ENCODE data around the gene ARIH1.
A peak's percentile ranks its signal among the peaks of the same experiment; 100 is the strongest.
"Not testable (repeated sequence)": the region's sequence is repeated elsewhere in the genome, so short reads cannot be mapped to it uniquely, and the experiment has no call there.

ARIH1 gene, protein sequence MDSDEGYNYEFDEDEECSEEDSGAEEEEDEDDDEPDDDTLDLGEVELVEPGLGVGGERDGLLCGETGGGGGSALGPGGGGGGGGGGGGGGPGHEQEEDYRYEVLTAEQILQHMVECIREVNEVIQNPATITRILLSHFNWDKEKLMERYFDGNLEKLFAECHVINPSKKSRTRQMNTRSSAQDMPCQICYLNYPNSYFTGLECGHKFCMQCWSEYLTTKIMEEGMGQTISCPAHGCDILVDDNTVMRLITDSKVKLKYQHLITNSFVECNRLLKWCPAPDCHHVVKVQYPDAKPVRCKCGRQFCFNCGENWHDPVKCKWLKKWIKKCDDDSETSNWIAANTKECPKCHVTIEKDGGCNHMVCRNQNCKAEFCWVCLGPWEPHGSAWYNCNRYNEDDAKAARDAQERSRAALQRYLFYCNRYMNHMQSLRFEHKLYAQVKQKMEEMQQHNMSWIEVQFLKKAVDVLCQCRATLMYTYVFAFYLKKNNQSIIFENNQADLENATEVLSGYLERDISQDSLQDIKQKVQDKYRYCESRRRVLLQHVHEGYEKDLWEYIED

DNA sequence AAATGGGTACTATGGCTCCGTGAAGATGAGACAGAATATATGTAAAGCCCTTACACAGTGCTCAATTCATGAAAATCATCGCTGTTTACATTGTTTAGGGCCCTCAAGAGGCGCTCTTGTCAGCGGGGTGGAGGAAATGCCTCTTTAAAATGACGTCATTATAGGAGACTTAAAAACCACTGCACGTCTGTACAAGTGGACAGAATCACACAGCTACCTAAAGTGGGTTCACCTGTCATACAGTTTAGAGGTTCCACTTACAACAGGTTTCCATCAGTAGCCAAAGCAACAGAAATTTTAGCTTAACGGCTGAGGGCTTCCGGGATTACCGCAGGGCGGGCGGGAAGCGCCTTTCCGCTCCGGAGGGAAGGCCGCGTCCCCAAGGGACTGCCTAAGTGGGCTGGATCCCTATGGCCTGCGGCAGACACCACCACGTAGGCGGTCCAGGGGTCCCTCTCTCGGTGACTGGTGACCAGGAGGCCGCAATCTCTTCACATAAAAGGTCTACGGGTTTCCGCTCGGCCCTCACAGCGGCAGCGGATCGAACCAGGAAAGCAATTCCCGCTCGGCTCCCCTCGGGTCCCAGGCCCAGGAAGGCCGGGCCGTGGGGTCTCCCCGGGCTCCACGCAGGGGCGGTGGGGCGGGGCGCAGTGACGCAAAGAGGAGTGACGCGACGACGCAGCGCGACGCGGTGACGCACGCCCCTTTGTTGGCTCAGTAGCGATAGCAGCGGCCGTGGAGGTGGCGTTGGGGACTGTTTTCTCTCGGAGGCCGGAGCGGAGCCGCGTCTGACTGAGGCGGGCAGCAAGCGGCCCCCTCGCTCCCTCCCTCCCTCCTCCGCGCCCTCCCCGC, at the start of gene ARIH1:
Gene ARIH1 (plus strand): TSS at position 717 of the 852 bp plus-strand sequence. CDS start 310 bp downstream, outside the sequence.
- peak; percentile 96 for DNase-seq

DNA sequence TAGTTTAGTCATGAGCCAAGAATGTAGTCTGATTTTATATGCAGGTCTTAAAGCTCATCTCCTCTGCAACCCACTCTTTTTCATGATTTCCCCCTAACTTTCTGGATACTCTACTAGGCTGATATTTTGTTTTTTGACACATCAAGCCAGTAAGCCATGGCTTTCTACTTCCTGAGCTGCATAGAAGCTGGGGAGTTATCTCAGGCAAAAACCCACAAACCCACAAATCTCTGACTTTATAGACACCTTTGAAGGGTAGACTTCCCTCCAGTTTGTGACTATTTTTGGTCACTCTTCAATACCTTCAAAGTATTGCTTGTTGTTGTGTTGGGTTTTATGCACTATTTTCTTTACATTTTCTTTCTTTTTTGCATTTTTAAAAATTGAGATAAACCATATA, 47.4 kb upstream of the ARIH1 start:
- no peak for DNase-seq

DNA sequence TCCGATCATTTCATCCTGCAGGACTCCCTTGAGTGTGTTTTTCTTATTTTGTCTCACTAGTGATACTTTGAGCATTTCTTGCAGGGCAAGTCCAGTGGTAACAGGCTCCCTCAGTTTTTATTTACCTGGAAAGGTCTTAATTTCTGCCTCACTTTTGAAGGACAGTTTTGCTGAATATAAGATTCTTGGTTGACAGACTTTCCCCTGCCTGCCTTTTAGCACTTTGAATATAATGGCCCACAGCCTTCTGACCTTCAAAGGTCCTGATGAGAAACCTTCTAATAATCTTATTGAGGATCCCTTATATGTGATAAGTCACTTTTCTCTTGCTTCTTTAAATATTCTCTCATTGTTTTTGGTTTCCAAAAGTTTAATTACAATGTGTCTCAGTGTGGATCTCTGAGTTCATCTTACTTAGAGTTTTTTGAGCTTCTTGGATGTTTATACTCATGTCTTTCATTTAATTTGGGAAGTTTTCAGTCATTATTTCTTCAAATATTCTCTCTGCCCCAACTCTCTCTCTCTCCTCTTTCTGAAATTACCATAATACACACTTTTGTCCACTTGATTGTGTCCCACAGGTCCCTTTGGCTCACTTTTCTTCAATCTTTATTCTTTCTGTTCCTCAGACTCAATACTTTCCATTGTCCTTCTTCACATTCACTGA, 36.3 kb upstream of the ARIH1 start:
- DNase-seq: no peak

DNA sequence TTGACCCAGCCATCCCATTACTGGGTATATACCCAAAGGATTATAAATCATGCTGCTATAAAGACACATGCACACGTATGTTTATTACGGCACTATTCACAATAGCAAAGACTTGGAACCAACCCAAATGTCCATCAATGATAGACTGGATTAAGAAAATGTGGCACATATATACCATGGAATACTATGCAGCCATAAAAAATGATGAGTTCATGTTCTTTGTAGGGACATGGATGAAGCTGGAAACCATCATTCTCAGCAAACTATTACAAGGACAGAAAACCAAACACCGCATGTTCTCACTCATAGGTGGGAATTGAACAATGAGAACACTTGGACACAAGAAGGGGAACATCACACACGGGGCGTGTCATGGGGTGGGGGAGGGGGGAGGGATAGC, 31.3 kb upstream of the ARIH1 start:
- DNase-seq: not testable (repeated sequence)

DNA sequence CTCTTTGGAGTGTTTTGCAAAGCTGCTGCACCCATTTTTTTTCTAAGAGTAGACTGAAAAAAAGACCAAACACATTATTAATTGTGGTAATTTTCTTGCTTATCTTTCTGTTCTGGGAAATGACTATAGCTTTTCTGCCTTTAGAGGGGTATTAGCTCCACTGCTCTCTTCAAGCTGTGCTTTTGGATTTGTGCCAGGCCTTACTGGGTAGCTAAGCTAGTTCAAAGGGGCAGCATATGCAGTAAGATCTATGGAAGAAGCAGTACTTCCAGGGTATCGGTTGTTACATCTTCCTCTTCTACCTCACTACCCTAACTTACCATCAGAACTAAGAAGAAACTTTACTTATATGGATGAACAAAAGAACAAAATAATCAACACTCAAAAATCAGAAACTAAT, 28.7 kb upstream of the ARIH1 start:
- no peak for DNase-seq

DNA sequence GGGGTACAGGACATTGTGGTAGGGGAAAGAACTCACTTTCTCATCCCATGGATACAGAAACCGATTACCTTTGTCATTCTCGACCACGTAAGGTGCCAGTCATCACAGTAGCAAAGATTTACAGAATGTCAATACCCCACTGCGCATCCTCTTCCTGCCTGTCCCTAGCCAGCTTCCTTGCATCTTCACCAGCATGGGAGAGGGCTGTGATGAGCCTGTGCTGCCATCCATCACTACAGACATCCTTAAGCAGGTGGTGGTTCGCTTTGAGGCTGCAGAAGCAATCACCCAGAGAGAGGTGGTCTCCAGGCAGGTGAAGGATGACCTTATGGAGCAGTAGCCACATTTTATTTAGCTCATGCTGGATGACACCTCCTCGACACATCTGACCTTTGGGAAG, 23.3 kb upstream of the ARIH1 start:
- DNase-seq: no peak

DNA sequence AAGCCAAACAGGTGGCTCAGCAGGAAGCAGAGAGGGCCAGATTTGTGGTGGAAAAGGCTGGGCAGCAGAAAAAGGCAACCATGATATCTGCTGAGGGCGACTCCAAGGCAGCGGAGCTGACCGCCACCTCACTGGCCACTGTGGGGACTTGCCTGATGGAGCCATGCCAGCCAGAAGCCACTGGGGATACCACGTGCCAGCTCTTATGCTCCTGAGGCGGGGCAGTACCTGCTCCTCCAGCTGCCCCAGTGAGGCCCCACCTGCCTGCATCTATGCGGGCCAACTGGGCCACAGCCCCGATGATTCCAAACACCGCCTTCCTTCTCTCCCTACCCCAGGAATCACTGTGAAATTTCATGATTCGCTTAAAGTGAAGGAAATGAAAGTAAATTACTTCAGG, 22.9 kb upstream of the ARIH1 start:
- no peak for DNase-seq

DNA sequence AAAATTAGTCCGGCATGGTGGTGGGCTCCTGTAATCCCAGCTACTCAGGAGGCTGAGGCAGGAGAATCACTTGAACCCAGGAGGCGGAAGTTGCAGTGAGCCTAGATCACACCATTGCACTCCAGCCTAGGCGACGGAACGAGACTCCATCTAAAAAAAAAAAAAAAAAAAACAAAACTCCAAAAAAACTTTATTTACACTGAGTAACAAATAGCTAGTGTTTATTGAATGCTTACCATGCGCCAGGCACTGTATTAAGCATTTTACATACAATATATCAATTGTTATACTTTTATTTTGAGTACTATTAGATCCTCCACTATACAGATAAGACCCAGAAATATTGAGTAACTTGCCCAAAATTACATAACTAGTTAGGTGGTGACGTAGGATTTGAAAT, 17.4 kb upstream of the ARIH1 start:
- DNase-seq: no peak

DNA sequence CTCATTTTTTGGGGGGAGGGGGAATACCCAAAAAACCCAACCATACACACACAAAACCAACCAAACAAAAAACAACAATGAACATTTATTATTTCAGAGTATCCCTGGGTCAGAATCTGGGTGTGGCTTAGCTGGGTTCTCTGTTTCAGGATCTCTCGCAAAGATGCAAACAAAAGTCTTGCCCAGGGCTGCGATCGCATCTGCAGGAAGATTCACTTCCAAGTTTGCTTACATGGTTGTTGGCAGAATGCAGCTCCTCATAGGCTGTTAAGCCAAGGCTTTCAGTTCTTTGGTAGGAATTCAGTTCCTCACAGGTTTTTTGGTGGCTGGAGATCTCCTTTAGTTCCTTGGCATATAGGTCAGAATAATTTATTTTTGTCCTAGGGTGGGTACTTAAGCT, 13.7 kb upstream of the ARIH1 start:
- no peak for DNase-seq

DNA sequence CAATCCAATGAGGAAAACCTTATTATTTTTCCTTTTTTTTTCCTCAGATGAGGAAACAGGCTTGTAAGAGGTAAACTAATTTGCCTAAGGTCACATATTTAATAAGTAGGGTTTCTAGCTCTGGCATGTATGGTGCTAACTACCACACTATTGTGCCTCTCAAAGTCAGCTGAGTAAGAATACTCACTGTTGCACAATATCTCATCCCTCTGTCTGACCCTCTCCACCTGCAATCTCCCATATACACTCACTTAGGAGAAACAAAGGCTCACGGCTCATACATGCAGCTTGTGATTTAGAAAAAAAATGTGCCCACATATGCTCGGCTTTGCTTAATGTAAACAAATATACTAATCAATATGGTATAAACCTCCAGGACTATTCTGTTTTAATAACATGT, 10.4 kb upstream of the ARIH1 start:
- DNase-seq: no peak

DNA sequence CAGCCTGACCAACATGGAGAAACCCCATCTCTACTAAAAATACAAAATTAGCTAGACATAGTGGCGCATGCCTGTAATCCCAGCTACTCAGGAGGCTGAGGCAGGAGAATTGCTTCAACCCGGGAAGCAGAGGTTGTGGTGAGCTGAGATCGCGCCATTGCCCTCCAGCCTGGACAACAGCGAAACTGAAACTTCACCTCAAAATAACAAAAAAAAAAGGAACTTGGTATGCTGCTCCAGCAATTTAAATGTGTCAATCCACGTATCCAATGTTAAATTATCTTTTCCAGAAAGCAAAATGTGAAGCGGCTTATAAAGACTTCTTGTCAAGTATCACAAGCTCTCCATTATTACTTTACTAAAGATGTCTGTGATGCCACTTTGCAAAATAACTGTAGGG, 9.9 kb upstream of the ARIH1 start:
- no peak for DNase-seq

DNA sequence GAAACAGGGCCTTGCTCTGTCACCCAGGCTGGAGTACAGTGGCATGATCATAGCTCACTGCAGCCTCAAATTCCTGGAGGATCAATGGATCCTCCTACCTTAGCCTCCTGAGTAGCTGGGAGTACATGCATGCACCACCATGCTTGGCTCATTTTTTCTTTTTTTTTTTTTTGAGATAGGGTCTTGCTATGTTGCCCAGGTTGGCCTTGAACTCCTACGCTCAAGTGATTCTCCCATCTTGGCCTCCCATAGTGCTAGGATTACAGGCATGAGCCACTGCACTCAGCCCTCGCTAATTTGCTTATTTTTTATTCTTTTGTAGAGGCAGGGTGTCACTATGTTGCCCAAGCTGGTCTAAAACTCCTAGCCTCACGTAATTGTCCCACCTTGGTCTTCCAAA, 6.0 kb upstream of the ARIH1 start:
- no peak for DNase-seq

DNA sequence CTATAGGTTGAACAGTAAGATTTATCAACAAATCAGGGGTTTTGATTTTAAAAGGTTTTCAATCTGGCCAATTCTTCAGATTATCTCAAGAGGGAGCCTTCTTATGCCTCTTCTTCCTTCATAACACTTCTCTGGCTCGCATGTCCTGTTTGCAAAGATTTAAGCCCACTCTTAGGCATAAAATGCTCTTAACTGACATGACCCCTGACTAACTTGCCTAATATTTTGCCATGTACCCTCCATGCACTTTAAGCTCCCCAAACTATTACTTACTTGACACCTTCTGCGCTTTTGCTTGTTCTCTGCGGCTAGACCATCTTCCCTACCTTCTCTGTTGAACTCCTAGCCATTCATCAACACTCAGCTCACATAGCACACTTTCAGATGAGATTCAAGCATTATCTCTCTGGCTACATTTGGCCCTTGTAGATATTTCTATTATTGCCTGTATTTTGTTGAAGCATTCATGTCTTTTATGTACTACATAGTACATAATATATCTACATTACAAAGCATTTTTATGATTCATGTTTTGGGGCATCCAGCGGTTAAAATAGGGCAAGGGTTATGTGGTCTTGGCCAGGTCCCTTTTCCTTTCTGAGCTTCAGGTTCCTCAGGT, 1.0 kb upstream of the ARIH1 start:
- peak; percentile 30 for DNase-seq

DNA sequence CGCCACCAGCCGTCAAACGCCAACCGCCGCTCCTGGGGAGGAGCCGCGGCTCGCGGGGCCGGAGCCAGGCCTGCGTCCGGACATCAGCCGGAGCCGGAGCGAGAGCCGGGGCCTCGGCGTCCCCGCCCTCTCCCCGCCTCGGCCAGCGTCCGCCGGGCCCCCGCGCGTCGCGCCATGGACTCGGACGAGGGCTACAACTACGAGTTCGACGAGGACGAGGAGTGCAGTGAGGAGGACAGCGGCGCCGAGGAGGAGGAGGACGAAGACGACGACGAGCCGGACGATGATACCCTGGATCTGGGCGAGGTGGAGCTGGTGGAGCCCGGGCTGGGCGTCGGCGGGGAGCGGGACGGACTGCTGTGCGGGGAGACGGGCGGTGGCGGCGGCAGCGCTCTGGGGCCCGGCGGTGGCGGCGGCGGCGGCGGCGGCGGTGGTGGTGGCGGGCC, 359 bp downstream of the ARIH1 start:
- no peak for DNase-seq

DNA sequence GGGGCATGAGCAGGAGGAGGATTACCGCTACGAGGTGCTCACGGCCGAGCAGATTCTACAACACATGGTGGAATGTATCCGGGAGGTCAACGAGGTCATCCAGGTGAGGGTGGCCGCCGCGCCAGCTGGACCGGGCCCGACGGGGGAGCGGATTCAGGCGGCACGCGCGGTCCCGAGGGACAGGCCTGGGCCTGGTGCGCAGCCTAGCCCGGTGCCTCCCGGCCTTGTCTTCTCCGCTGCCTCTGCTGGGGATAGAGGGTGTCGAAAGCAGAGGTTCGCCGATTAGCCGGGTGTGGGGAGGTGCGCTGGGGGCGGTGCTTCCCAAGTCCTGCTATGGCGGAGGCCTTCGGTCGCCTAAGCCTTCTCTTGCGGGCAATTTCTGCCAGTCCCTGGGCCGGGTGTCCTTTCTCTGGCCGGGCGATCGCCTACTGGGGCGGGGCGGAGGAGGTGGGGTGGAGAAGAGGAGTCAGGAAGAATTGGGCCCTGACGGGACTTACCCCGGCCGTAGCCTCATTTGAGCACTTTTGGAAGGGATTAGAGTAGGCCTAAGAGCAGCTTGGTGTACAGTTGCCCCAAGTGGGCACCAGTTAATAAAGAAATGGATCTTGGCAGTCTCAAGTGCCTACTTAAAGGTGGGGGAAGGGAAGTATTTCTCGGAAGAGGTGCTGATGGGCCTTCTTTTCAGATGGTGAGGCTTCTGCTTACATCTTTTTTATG, 940 bp downstream of the ARIH1 start:
- peak; percentile 84 for DNase-seq

DNA sequence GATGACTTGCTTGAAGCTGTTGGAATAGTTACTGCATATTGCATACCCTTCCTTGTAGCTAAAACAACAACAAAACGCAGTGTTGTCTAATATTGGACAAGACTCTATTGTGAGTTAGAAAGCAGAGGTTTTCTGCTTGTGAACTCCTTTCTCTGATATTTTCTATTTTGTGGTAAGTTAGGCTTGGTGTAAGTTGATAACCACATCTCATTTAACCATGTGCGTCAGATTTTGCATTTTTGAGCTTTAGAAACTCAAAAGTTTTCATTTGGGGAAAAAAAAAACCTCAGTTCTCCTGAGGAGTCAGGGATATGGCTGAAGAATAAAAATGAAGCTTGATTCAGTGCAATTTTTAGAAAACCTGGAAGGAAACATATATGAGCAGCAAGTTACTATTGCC, 1.5 kb downstream of the ARIH1 start:
- DNase-seq: no peak

DNA sequence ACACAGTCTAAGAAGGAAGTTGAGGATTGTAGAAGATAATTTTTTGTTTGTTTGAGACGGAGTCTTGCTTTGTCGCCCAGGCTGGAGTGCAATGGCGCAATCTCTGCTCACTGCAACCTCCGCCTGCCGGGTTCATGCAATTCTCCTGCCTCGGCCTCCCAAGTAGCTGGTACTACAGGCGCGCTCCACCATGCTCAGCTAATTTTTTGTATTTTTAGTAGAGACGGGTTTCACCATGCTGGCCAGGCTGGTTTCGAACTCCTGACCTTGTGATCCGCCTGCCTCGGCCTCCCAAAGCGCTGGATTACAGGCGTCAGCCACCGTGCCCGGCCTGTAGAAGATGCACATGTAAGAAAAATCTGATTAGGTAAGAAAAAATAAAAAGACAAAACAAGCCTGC, 2.2 kb downstream of the ARIH1 start:
- not testable (repeated sequence) for DNase-seq

DNA sequence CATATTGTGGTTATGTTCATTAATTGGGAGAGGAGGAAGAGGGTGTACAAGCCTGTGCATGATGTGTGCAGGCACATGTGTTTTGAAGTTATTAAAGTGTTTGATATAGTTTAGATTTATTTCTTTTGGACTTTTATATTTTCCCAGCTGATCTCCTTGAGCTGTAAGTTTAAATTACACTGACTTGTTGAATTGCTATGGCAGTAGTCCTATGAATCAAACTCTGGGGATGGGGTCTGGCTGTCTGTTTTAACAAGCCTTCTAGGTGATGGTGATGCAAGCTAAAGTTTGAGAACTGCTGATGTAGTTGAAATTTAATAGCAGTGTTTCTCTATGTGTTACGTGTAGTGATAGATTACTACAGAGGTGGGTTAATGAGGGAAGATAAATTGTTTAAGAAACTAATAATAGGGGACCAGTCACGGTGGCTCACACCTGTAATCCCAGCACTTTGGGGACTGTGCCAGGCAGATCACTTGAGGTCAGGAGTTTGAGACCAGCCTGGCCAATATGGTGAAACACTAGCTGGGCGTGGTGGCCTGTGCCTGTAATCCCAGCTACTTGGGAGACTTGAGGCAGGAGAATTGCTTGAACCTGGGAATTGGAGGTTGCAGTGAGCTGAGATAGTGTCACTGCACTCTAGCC, 7.0 kb downstream of the ARIH1 start:
- no peak for DNase-seq

DNA sequence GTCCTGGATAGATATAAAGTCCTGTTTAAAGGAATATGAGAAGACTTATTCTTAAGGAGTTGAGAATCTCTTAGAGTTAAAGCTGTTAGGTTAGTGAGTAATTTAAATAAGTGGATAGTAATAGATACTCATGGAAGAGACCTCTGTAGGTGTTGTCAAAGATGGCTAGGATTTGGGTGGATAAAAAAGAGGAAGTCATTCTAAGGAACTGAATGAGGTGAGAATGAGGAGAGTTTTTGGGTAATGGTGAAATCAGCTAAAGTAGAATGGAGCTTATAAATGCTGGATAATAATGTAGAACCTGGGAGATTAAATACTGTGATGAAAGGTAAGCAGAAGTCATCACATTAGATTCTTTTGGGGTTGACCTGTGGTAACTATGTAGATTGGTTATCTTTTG, 8.1 kb downstream of the ARIH1 start:
- DNase-seq: no peak

DNA sequence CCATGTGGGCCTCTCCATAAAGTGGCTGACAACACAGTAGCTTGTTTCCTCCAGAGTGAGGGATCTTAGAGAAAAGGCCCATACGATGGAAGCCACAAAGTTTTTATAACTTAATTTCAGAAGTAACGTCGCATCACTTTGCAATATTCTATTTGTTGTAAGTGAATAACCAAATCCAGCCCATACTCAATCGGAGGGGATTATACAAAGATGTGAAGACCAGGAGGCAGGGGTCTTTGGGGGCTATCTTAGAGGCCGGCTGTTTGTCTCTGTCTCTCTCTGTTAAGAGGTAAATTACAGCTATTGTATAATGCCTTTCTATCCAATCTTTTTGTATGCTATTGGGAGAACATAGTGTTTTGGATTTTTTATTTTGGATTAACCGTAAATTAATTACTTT, 9.1 kb downstream of the ARIH1 start:
- DNase-seq: no peak

DNA sequence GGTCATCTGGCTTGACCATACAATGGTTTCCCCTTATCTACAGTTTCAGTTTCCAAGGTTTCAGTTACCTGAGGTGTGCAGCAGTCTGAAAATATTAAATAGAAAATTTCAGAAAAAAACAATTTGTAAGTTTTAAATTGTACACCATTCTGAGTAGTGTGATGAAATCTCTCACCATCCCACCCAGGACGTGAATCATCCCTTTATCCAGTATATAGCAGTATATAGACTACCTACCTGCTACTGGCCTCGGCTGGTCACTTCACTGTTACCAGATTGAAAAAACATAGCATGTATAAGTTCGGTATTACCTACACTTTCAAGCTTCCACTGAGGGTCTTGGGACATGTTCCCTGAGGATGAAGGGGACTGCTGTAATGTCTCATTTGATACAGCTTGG, 12.0 kb downstream of the ARIH1 start:
- no peak for DNase-seq
